ENCODE results near the gene MYL10.
"Not testable (repeated sequence)": the region's sequence is repeated elsewhere in the genome, so short reads cannot be mapped to it uniquely, and the experiment has no call there.

Gene MYL10

GRCh38 chr7:101657171-101657570, 28.1 kb upstream of the MYL10 start:
- in situ Hi-C loops (cut with MboI; ENCODE audit: low sequenced_read_pairs) = no loop called here

GRCh38 chr7:101651112-101651511, 22.0 kb upstream of the MYL10 start:
- in situ Hi-C loops (cut with MboI; ENCODE audit: low sequenced_read_pairs) = no loop called here

GRCh38 chr7:101650579-101651081, 21.5 kb upstream of the MYL10 start:
- in situ Hi-C loops (cut with MboI; ENCODE audit: low sequenced_read_pairs) = no loop called here

- in situ Hi-C loops (cut with MboI; ENCODE audit: low sequenced_read_pairs) = not testable (repeated sequence)
Observed at GRCh38 chr7:101647876-101648275, 18.8 kb upstream of the MYL10 start.

- in situ Hi-C loops (cut with MboI; ENCODE audit: low sequenced_read_pairs) = no loop called here
Observed at GRCh38 chr7:101645951-101646350, 16.9 kb upstream of the MYL10 start.

GRCh38 chr7:101644879-101645278, 15.8 kb upstream of the MYL10 start:
- in situ Hi-C loops (cut with MboI; ENCODE audit: low sequenced_read_pairs) = no loop called here

- in situ Hi-C loops (cut with MboI; ENCODE audit: low sequenced_read_pairs) = not testable (repeated sequence)
Observed at GRCh38 chr7:101639127-101639526, 10.0 kb upstream of the MYL10 start.

GRCh38 chr7:101636822-101637623, 7.9 kb upstream of the MYL10 start:
- in situ Hi-C loops (cut with MboI; ENCODE audit: low sequenced_read_pairs) = no loop called here

GRCh38 chr7:101635484-101635883, 6.4 kb upstream of the MYL10 start:
- in situ Hi-C loops (cut with MboI; ENCODE audit: low sequenced_read_pairs) = no loop called here

GRCh38 chr7:101634196-101634717, 5.2 kb upstream of the MYL10 start:
- in situ Hi-C loops (cut with MboI; ENCODE audit: low sequenced_read_pairs) = no loop called here

- in situ Hi-C loops (cut with MboI; ENCODE audit: low sequenced_read_pairs) = no loop called here
Observed at GRCh38 chr7:101633511-101633910, 4.4 kb upstream of the MYL10 start.

GRCh38 chr7:101632641-101633040, 3.5 kb upstream of the MYL10 start:
- in situ Hi-C loops (cut with MboI; ENCODE audit: low sequenced_read_pairs) = no loop called here

- in situ Hi-C loops (cut with MboI; ENCODE audit: low sequenced_read_pairs) = no loop called here
Observed at GRCh38 chr7:101631224-101631714, 2.2 kb upstream of the MYL10 start.

GRCh38 chr7:101630591-101630990, 1.5 kb upstream of the MYL10 start:
- in situ Hi-C loops (cut with MboI; ENCODE audit: low sequenced_read_pairs) = no loop called here

- in situ Hi-C loops (cut with MboI; ENCODE audit: low sequenced_read_pairs) = no loop called here
Observed at GRCh38 chr7:101628522-101628921, 574 bp downstream of the MYL10 start.

GRCh38 chr7:101626758-101627157, 2.3 kb downstream of the MYL10 start:
- in situ Hi-C loops (cut with MboI; ENCODE audit: low sequenced_read_pairs) = no loop called here

GRCh38 chr7:101626069-101626671, 2.9 kb downstream of the MYL10 start:
- in situ Hi-C loops (cut with MboI; ENCODE audit: low sequenced_read_pairs) = no loop called here

GRCh38 chr7:101625031-101625791, 3.9 kb downstream of the MYL10 start:
- in situ Hi-C loops (cut with MboI; ENCODE audit: low sequenced_read_pairs) = no loop called here

- in situ Hi-C loops (cut with MboI; ENCODE audit: low sequenced_read_pairs) = no loop called here
Observed at GRCh38 chr7:101624246-101625001, 4.7 kb downstream of the MYL10 start.

GRCh38 chr7:101622609-101623173, 6.4 kb downstream of the MYL10 start:
- in situ Hi-C loops (cut with MboI; ENCODE audit: low sequenced_read_pairs) = no loop called here

Data from HL-60/S4 (cell line).